ENCODE results near the gene ADISSP.

Gene ADISSP

GRCh38 chr20:3751675-3752385, 15.7 kb downstream of the ADISSP start:
- Histone ChIP-seq H3K9me3 (ENCODE audit: control insufficient read depth, insufficient read depth, low read length) (no peaks in the 10 kb centered on the region), H3K4me3 (ENCODE audit: low read length) (no peak overlapping the region), H3K27ac (ENCODE audit: low read depth, low read length) (no peak overlapping the region), H3K4me1 (ENCODE audit: control insufficient read depth, low read length) (no peaks in the 10 kb centered on the region), H3K36me3 (ENCODE audit: control insufficient read depth, low read length) (peaks cover 5% of the 10 kb centered on the region; the same call in 1 of the 2 replicates), H3K79me2 (ENCODE audit: control insufficient read depth, low read length) (no peaks in the 10 kb centered on the region), H3F3A (ENCODE audit: control insufficient read depth, insufficient read depth) (no peaks in the 10 kb centered on the region), H3K9me2 (replicated peaks; ENCODE audit: control insufficient read depth, low read length) (no peaks in the 10 kb centered on the region), H4K20me1 (ENCODE audit: control insufficient read depth, insufficient read depth, low read depth, low read length) (no peaks in the 10 kb centered on the region), H3K27me3 (ENCODE audit: control insufficient read depth, low read length) (no peaks in the 10 kb centered on the region), H3K4me2 (ENCODE audit: low read length) (no peak overlapping the region)
- TF ChIP-seq EZH2phosphoT487 (IDR thresholded peaks at IDR 0.05; ENCODE audit: borderline replicate concordance, low read length) (no peak), CTCF (IDR thresholded peaks at IDR 0.05; ENCODE audit: low read depth, low read length, poor library complexity, severe bottlenecking) (no peak)

- Histone ChIP-seq H3K36me3 (ENCODE audit: control insufficient read depth, low read length) (peaks cover 5% of the 10 kb centered on the region; the same call in 1 of the 2 replicates), H3K4me3 (ENCODE audit: low read length) (no peak overlapping the region), H3K4me2 (ENCODE audit: low read length) (no peak overlapping the region)
Observed at GRCh38 chr20:3751305-3751674, 16.3 kb downstream of the ADISSP start.

DNA sequence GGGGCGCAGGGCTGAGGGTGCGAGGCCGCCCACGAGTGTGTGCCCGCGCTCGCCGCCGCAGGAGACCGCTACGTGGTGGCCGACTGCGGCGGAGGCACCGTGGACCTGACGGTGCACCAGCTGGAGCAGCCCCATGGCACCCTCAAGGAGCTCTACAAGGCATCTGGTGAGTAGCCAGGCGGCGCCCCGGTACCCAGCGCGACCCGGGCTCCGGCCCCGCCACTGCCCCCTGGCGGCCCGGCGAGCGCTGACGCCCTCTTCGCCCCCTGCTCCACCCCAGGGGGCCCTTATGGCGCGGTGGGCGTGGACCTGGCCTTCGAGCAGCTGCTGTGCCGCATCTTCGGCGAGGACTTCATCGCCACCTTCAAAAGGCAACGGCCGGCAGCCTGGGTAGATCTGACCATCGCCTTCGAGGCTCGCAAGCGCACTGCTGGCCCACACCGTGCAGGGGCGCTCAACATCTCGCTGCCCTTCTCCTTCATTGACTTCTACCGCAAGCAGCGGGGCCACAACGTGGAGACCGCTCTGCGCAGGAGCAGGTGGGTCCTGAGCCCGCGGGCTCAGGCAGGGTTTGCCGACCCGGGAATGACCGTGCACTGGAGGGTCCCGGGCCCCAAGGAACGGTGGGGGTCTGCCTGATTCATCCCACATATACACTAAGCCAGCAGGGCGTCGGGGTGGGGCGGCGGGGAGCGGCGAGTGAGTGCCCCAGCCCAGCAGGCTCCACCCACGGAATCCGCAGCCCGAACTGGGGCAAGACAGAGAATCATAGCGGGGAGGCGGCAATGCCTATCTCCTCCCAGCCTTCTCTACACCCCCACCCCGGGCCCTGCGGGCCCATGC, 17.6 kb downstream of the ADISSP start:
- Histone ChIP-seq H4K20me1 (ENCODE audit: control insufficient read depth, insufficient read depth, low read depth, low read length) (no peaks in the 10 kb centered on the region), H3K4me2 (ENCODE audit: low read length) (no peak overlapping the region), H3K79me2 (ENCODE audit: control insufficient read depth, low read length) (no peaks in the 10 kb centered on the region), H3K4me3 (ENCODE audit: low read length) (no peak overlapping the region), H3K9me3 (ENCODE audit: control insufficient read depth, insufficient read depth, low read length) (no peaks in the 10 kb centered on the region), H3K4me1 (ENCODE audit: control insufficient read depth, low read length) (no peaks in the 10 kb centered on the region), H3K36me3 (ENCODE audit: control insufficient read depth, low read length) (peaks cover 5% of the 10 kb centered on the region; the same call in 1 of the 2 replicates), H3K9me2 (replicated peaks; ENCODE audit: control insufficient read depth, low read length) (no peaks in the 10 kb centered on the region), H3F3A (ENCODE audit: control insufficient read depth, insufficient read depth) (no peaks in the 10 kb centered on the region), H3K27me3 (ENCODE audit: control insufficient read depth, low read length) (no peaks in the 10 kb centered on the region), H3K27ac (ENCODE audit: low read depth, low read length) (no peak overlapping the region)
- TF ChIP-seq CTCF (IDR thresholded peaks at IDR 0.05; ENCODE audit: low read depth, low read length, poor library complexity, severe bottlenecking) (peak; percentile 68), EZH2phosphoT487 (IDR thresholded peaks at IDR 0.05; ENCODE audit: borderline replicate concordance, low read length) (no peak)

More at GRCh38 chr20:3751305-3751674, 16.3 kb downstream of the ADISSP start:
- TF ChIP-seq EZH2phosphoT487 (IDR thresholded peaks at IDR 0.05; ENCODE audit: borderline replicate concordance, low read length) (no peak), CTCF (IDR thresholded peaks at IDR 0.05; ENCODE audit: low read depth, low read length, poor library complexity, severe bottlenecking) (no peak)
- Histone ChIP-seq H3K79me2 (ENCODE audit: control insufficient read depth, low read length) (no peaks in the 10 kb centered on the region), H3K4me1 (ENCODE audit: control insufficient read depth, low read length) (no peaks in the 10 kb centered on the region), H3K9me3 (ENCODE audit: control insufficient read depth, insufficient read depth, low read length) (no peaks in the 10 kb centered on the region), H3K27ac (ENCODE audit: low read depth, low read length) (no peak overlapping the region), H4K20me1 (ENCODE audit: control insufficient read depth, insufficient read depth, low read depth, low read length) (no peaks in the 10 kb centered on the region), H3F3A (ENCODE audit: control insufficient read depth, insufficient read depth) (no peaks in the 10 kb centered on the region), H3K9me2 (replicated peaks; ENCODE audit: control insufficient read depth, low read length) (no peaks in the 10 kb centered on the region), H3K27me3 (ENCODE audit: control insufficient read depth, low read length) (no peaks in the 10 kb centered on the region)

Data from DOHH2 (cell line).